ENCODE data around the gene RGR.

RGR gene

DNA sequence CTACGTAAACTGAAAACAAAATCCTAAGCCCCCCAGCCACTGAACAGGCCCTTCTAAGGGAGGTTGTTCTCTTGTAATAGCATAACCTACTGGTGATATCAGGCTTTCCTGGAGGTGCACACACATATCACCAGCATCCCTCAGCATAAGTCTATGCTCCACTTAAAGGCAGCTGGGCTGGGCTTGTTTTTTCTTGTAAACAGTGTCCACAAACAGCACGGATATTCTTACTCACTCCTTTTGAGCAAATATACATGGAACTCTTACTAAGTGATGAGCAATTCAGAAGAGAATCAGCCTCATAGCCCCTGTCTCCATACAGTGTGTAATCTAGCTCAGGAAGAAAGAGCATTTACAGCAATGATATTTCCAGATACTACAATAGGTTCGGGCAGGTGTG, 5.9 kb upstream of the RGR start:
- TF ChIP-seq CTCF (IDR thresholded peaks at IDR 0.05; ENCODE audit: low read length) (no peak), EZH2 (IDR thresholded peaks at IDR 0.05; ENCODE audit: borderline replicate concordance, low read length) (no peak)
- H3K9ac ChIP-seq (ENCODE audit: low read length), result no peak overlapping the region
- H3K4me1 ChIP-seq (ENCODE audit: insufficient read depth, low read length, severe bottlenecking), result no peaks in the 10 kb centered on the region
- H3K27me3 ChIP-seq (ENCODE audit: insufficient read depth, low read length), result no peaks in the 10 kb centered on the region
- H3K36me3 ChIP-seq (ENCODE audit: insufficient read depth, low read length), result no peaks in the 10 kb centered on the region
- no peak overlapping the region for H3K4me2 ChIP-seq (ENCODE audit: low read length)
- no peaks in the 10 kb centered on the region for H3K9me2 ChIP-seq (ENCODE audit: low read depth, low read length)
- no peaks in the 10 kb centered on the region for H3K79me2 ChIP-seq (ENCODE audit: insufficient read depth, low read length)
- no peak overlapping the region for H2AFZ ChIP-seq (ENCODE audit: low read length)
- H3K9me3 ChIP-seq (ENCODE audit: low read length), result no peaks in the 10 kb centered on the region
- H3F3A ChIP-seq (ENCODE audit: insufficient read depth, low read length), result no peaks in the 10 kb centered on the region
- H3K27ac ChIP-seq (ENCODE audit: low read depth, low read length, poor library complexity, severe bottlenecking), result no peak overlapping the region
- no peaks in the 10 kb centered on the region for H4K20me1 ChIP-seq (ENCODE audit: insufficient read depth, low read length)
- H3K4me3 ChIP-seq (ENCODE audit: low read depth, low read length, poor library complexity, severe bottlenecking), result no peak overlapping the region

DNA sequence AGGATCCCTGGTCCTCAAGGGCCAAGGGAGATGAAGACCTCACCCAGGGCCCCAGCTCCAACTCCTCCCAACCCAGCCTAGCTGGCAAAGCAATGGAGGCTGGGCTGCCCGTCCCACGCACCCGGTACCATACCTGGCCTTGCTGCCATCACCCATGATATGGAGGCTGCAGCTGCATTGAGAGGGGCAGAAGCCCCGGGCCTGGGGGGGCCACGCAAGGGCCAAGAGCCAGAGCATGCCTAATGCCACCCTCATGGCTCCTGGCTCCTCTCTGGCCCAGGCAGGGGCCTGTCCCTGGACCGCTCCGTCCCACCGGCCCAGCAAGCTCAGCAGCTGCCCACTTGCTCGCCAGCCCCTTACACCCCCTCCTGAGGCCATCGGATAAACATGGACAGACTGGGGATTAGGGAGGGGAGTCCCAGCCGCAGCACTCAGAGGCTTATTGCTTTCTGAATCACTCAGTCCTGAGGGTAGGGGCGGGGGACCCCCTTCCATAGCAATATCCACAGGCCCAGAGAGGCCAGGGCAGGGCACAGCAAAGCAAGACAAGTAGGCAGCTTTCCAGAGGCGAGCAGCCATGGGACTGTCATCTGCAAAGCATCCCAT, 3.6 kb upstream of the RGR start, which contains the start of gene LRIT1:
TSS of gene LRIT1 (minus strand) at position 362 of the 606 bp plus-strand sequence. CDS start at position 255, 107 bp downstream.
- Histone ChIP-seq H3K79me2 (ENCODE audit: insufficient read depth, low read length) (no peaks in the 10 kb centered on the region), H3K27me3 (ENCODE audit: insufficient read depth, low read length) (no peaks in the 10 kb centered on the region), H3K9me3 (ENCODE audit: low read length) (no peaks in the 10 kb centered on the region), H3K4me3 (ENCODE audit: low read depth, low read length, poor library complexity, severe bottlenecking) (no peak within 1 kb of the TSS), H3K27ac (ENCODE audit: low read depth, low read length, poor library complexity, severe bottlenecking) (no peak within 1 kb of the TSS), H2AFZ (ENCODE audit: low read length) (no peak within 1 kb of the TSS), H3K4me2 (ENCODE audit: low read length) (no peak within 1 kb of the TSS), H3F3A (ENCODE audit: insufficient read depth, low read length) (no peaks in the 10 kb centered on the region), H3K9me2 (ENCODE audit: low read depth, low read length) (no peaks in the 10 kb centered on the region), H3K4me1 (ENCODE audit: insufficient read depth, low read length, severe bottlenecking) (no peaks in the 10 kb centered on the region), H3K9ac (ENCODE audit: low read length) (no peak within 1 kb of the TSS), H3K36me3 (ENCODE audit: insufficient read depth, low read length) (no peaks in the 10 kb centered on the region), H4K20me1 (ENCODE audit: insufficient read depth, low read length) (no peaks in the 10 kb centered on the region)
- no peak for TF ChIP-seq EZH2 (IDR thresholded peaks at IDR 0.05; ENCODE audit: borderline replicate concordance, low read length)
- TF ChIP-seq CTCF (IDR thresholded peaks at IDR 0.05; ENCODE audit: low read length), result no peak

GRCh38 chr10:84243759-84244158, 1.1 kb upstream of the RGR start:
- Histone ChIP-seq H3K27ac (ENCODE audit: low read depth, low read length, poor library complexity, severe bottlenecking) (no peak overlapping the region), H3K4me3 (ENCODE audit: low read depth, low read length, poor library complexity, severe bottlenecking) (no peak overlapping the region), H3K9me2 (ENCODE audit: low read depth, low read length) (no peaks in the 10 kb centered on the region), H2AFZ (ENCODE audit: low read length) (no peak overlapping the region), H3K9ac (ENCODE audit: low read length) (no peak overlapping the region), H3K79me2 (ENCODE audit: insufficient read depth, low read length) (no peaks in the 10 kb centered on the region), H3K27me3 (ENCODE audit: insufficient read depth, low read length) (no peaks in the 10 kb centered on the region), H3K36me3 (ENCODE audit: insufficient read depth, low read length) (no peaks in the 10 kb centered on the region), H3K9me3 (ENCODE audit: low read length) (no peaks in the 10 kb centered on the region), H3K4me1 (ENCODE audit: insufficient read depth, low read length, severe bottlenecking) (no peaks in the 10 kb centered on the region), H3K4me2 (ENCODE audit: low read length) (no peak overlapping the region), H3F3A (ENCODE audit: insufficient read depth, low read length) (no peaks in the 10 kb centered on the region), H4K20me1 (ENCODE audit: insufficient read depth, low read length) (no peaks in the 10 kb centered on the region)
- TF ChIP-seq CTCF (IDR thresholded peaks at IDR 0.05; ENCODE audit: low read length), result no peak
- TF ChIP-seq EZH2 (IDR thresholded peaks at IDR 0.05; ENCODE audit: borderline replicate concordance, low read length), result no peak
